ENCODE measurements around the gene VWA3B.

GRCh38 chr2:98254504-98255059, 167.6 kb downstream of the VWA3B start:
- TF ChIP-seq CTCF (IDR thresholded peaks at IDR 0.05; ENCODE audit: extremely low read depth in 1 of 2, insufficient read depth in 1 of 2, low read depth in 1 of 2, low read length in 2 of 2), result no peak
- TF ChIP-seq POLR2A (IDR thresholded peaks at IDR 0.05; ENCODE audit: low read depth, low read length), result no peak
- TF ChIP-seq MAX (IDR thresholded peaks at IDR 0.05; ENCODE audit: insufficient read depth, insufficient read length), result no peak
- no peak for TF ChIP-seq EZH2 (IDR thresholded peaks at IDR 0.05; ENCODE audit: borderline replicate concordance, low read depth, low read length, severe bottlenecking)

Data from endothelial cell of umbilical vein (primary cell).